Esophagus muscularis mucosa (tissue), 4 donors: ENCODE results near the gene PLD5. TPM values are rescaled to one million over a fixed set of nuclear protein-coding genes. Genes with fewer than 3 reads are reported as not detected.
A peak's percentile ranks its signal among the peaks of the same experiment; 100 is the strongest.

ENCODE experiments used
- DNase-seq: peaks from one replicate; pipeline ENCODE4 v3.0.0-alpha.2; 2017; ENCODE audit errors: extremely low spot score
- H3K27ac ChIP-seq, 4 donors: fragments of 200-600 bp; sonication (generic); replicated peaks in 1 of 4; 1 replicate in 3 of 4; 2 replicates in 1 of 4; pipeline ENCODE4 v1.5.1; 2016 to 2019; ENCODE audit warnings: mild to moderate bottlenecking in 1 of 4
- H3K27me3 ChIP-seq, 4 donors: fragments of 200-600 bp; sonication (generic); one replicate each; pipeline versions ENCODE4 v1.5.1 to v1.6.0; 2016 to 2019
- H3K36me3 ChIP-seq, 4 donors: fragments of 200-600 bp; sonication (generic); one replicate each; pipeline ENCODE4 v1.5.1; 2016 to 2019
- H3K4me1 ChIP-seq, 4 donors: fragments of 200-600 bp; sonication (generic); one replicate each; pipeline ENCODE4 v1.5.1; 2016 to 2019
- H3K4me3 ChIP-seq, 4 donors: fragments of 200-600 bp; sonication (generic); 1 replicate in 2 of 4; 2 replicates in 2 of 4; pipeline ENCODE4 v1.5.1; 2016 to 2019; ENCODE audit warnings: mild to moderate bottlenecking in 4 of 4, moderate library complexity in 1 of 4
- H3K9me3 ChIP-seq, 4 donors: fragments of 200-600 bp; sonication (generic); 1 replicate in 3 of 4; 2 replicates in 1 of 4; pipeline ENCODE4 v1.5.1; 2016 to 2019
- CTCF ChIP-seq, 3 experiments: fragments of 200-600 bp in 2 of 3; fragments of 450-650 bp in 1 of 3; sonication (generic) in 2 of 3; IDR thresholded peaks; one replicate each; pipeline ENCODE4 v1.5.1; 2017 to 2019; ENCODE audit warnings: antibody characterized with exemption in 3 of 3, mild to moderate bottlenecking in 2 of 3, moderate library complexity in 1 of 3
- EP300 ChIP-seq: sonication (generic); formaldehyde crosslinking; IDR thresholded peaks from one replicate; pipeline ENCODE4 v1.6.1; 2017; ENCODE audit warnings: antibody characterized with exemption
- POLR2A ChIP-seq: fragments of 450-650 bp; IDR thresholded peaks from one replicate; pipeline ENCODE4 v1.6.1; 2017; ENCODE audit warnings: antibody characterized with exemption, moderate library complexity, mild to moderate bottlenecking, low read depth
- POLR2AphosphoS5 ChIP-seq, 2 donors: sonication (generic); formaldehyde crosslinking; IDR thresholded peaks; one replicate each; pipeline ENCODE4 v1.6.1; 2017; ENCODE audit warnings: antibody characterized with exemption in 2 of 2
- WGBS: methylation state at CpG from one replicate; pipeline ENCODE4 v1.1.5; 2018; 5-methylcytosine and 5-hydroxymethylcytosine counted together
- intact Hi-C: fragments of 100-400 bp; cut with DNase I; formaldehyde crosslinking; loops from one replicate; pipeline ENCODE4 v1.15.1; 2023
- total RNA-seq, 4 donors: library from RNA; depleted of rRNA; stranded (reverse); fragments of >200 nt; gene quantifications; one replicate each; pipeline versions ENCODE4 v1.1.0 to v1.2.1, GENCODE V29; 2016

The PLD5 gene
- total RNA-seq, 4 donors from 2014 or later: 0.33 to 1.7 (median 0.50) TPM

- Histone ChIP-seq H3K9me3 (no peaks in the 10 kb centered on the region), H3K27ac (no peak overlapping the region), H3K27me3 (peaks cover 0 to 17% (median 0%) of the 10 kb centered on the region in 4 donors), H3K36me3 (no peaks in the 10 kb centered on the region), H3K4me3 (no peak overlapping the region), H3K4me1 (no peaks in the 10 kb centered on the region)
- no peak for DNase-seq
- 91% methylated on average over 2 of the region's 2 CpGs for WGBS
- no peak for TF ChIP-seq POLR2A
- no peak for TF ChIP-seq POLR2AphosphoS5 (IDR thresholded peaks at IDR 0.05)
- no peak for TF ChIP-seq CTCF (IDR thresholded peaks at IDR 0.05)
- TF ChIP-seq EP300: no peak
- intact Hi-C loops: no loop called here
These were observed 8.9 kb downstream of the PLD5 start for GRCh38 chr1:242515555-242515954.

- Histone ChIP-seq H3K4me1 (no peaks in the 10 kb centered on the region), H3K9me3 (no peaks in the 10 kb centered on the region), H3K27ac (no peak overlapping the region), H3K4me3 (no peak overlapping the region), H3K36me3 (no peaks in the 10 kb centered on the region), H3K27me3 (no peaks in the 10 kb centered on the region)
- no peak for DNase-seq
- TF ChIP-seq POLR2AphosphoS5 (IDR thresholded peaks at IDR 0.05) (no peak), EP300 (no peak), CTCF (IDR thresholded peaks at IDR 0.05) (no peak), POLR2A (no peak)
- intact Hi-C loops: no loop called here
- 92% methylated on average over 12 of the region's 12 CpGs for WGBS
These were observed 17.8 kb downstream of the PLD5 start for GRCh38 chr1:242506724-242507123.

GRCh38 chr1:242489545-242489944 lies 35.0 kb downstream of the PLD5 start:
- H3K4me3 ChIP-seq: no peak overlapping the region
- H3K9me3 ChIP-seq: peaks cover 0 to 8% (median 0%) of the 10 kb centered on the region in 4 donors
- no peak overlapping the region for H3K27ac ChIP-seq
- no peaks in the 10 kb centered on the region for H3K4me1 ChIP-seq
- H3K36me3 ChIP-seq: no peaks in the 10 kb centered on the region
- no peaks in the 10 kb centered on the region for H3K27me3 ChIP-seq
- intact Hi-C loops: no loop called here
- no peak for TF ChIP-seq POLR2A
- no peak for TF ChIP-seq EP300
- no peak for TF ChIP-seq POLR2AphosphoS5 (IDR thresholded peaks at IDR 0.05)
- no peak for TF ChIP-seq CTCF (IDR thresholded peaks at IDR 0.05)
- no peak for DNase-seq
- WGBS: 53% methylated on average over 3 of the region's 3 CpGs

- 44% methylated on average over 3 of the region's 3 CpGs for WGBS
- no peaks in the 10 kb centered on the region for H3K36me3 ChIP-seq
- no peak for DNase-seq
- H3K27me3 ChIP-seq: peaks cover 0 to 6% (median 0%) of the 10 kb centered on the region in 4 donors
- H3K4me1 ChIP-seq: no peaks in the 10 kb centered on the region
- no peak overlapping the region for H3K27ac ChIP-seq
- intact Hi-C loops: no loop called here
- no peak overlapping the region for H3K4me3 ChIP-seq
- no peak for TF ChIP-seq CTCF (IDR thresholded peaks at IDR 0.05)
- TF ChIP-seq POLR2AphosphoS5 (IDR thresholded peaks at IDR 0.05): no peak
- no peak for TF ChIP-seq EP300
- no peak for TF ChIP-seq POLR2A
- peaks cover 0 to 16% (median 5%) of the 10 kb centered on the region in 4 donors for H3K9me3 ChIP-seq
These were observed 46.6 kb downstream of the PLD5 start for GRCh38 chr1:242477944-242478343.

- Histone ChIP-seq H3K27me3 (peaks cover 0 to 13% (median 0%) of the 10 kb centered on the region in 4 donors), H3K36me3 (no peaks in the 10 kb centered on the region), H3K9me3 (peaks cover 0 to 4% (median 0%) of the 10 kb centered on the region in 4 donors), H3K4me3 (no peak overlapping the region), H3K4me1 (no peaks in the 10 kb centered on the region), H3K27ac (no peak overlapping the region)
- intact Hi-C loops: no loop called here
- DNase-seq: peak; percentile 87
- TF ChIP-seq CTCF (IDR thresholded peaks at IDR 0.05): no peak
- no peak for TF ChIP-seq POLR2A
- TF ChIP-seq EP300: no peak
- no peak for TF ChIP-seq POLR2AphosphoS5 (IDR thresholded peaks at IDR 0.05)
- 93% methylated on average over 5 of the region's 6 CpGs for WGBS
These were observed 53.7 kb downstream of the PLD5 start for GRCh38 chr1:242470774-242471173.
